ENCODE data around the gene FAM20C.
"Not testable (repeated sequence)": the region's sequence is repeated elsewhere in the genome, so short reads cannot be mapped to it uniquely, and the experiment has no call there.

The FAM20C gene

DNA sequence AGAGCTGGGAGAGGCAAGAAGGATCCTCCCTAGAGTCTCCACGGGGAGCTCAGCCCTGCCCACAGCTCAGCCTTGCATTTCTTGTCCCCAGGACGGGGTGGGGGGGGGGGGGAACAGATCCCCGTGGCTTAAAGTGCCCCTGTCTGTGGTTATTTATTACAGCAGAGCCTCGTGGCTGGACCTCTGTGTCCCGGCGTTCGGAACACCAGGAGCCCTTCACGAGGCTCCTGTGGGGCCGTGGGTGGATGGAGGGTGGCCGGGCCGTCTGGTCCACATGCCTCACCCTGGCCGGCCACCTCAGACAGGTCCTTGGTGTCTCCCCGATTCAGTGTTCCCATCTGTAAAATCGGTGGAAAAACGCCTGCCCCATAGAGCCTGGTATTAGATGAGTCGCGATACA, 37.9 kb downstream of the FAM20C start:
- DNase-seq, result no peak

DNA sequence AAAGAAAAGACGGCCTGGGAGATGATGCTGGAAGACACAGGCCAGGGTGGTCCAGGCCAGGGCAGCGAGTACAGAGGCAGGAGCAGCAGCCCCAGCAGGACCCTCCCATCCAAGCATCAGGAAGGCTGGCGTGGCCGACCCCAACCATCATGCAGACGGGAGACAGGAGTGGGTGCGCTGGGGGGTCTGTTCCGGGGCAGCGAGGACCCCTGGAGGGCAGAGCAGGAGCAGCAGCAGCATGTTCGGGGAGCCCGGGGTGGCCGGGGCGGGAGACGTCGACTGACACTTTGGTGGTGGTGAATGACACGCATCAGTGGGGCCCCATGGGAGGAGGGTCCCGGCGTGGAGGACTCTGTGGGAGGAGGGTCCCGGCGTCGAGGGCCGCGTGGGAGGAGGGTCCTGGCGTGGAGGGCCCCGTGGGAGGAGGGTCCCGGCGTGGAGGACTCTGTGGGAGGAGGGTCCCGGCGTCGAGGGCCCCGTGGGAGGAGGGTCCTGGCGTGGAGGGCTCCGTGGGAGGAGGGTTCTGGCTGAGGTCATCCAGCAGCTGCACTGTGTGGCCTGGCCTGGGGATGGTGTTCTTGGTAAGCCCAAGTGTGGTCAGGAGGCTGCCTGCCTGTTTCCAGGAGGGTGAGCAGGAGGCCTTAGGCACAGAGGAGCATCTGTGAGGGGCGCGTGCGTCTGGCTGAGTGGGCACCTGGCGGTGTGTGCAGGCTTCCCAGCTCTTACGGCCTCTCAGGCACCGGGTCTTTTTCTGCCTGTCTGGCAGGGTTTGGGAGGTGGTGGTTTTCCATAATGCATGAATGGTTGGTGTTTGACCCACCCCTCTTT, 38.9 kb downstream of the FAM20C start:
- DNase-seq, result no peak

DNA sequence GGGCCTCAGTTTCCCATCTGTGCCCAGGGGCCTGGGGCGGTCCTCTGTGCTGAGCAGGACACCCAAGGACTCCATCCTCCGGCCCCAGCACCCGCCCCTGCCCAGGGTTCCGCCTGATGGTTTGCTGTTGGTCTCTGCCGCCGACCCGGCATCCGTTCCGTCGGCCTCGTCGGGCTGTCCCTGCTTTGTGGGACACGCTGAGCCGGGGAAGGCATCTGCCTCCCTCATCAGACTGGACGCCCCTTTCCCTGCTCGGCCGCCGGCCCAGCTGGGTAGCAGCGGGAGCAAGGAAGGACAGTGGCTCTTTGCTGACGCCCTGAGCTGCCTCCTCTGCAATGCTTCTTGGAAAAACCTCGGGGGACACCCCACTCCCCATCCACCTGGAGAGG, 39.5 kb downstream of the FAM20C start:
- DNase-seq, result no peak

DNA sequence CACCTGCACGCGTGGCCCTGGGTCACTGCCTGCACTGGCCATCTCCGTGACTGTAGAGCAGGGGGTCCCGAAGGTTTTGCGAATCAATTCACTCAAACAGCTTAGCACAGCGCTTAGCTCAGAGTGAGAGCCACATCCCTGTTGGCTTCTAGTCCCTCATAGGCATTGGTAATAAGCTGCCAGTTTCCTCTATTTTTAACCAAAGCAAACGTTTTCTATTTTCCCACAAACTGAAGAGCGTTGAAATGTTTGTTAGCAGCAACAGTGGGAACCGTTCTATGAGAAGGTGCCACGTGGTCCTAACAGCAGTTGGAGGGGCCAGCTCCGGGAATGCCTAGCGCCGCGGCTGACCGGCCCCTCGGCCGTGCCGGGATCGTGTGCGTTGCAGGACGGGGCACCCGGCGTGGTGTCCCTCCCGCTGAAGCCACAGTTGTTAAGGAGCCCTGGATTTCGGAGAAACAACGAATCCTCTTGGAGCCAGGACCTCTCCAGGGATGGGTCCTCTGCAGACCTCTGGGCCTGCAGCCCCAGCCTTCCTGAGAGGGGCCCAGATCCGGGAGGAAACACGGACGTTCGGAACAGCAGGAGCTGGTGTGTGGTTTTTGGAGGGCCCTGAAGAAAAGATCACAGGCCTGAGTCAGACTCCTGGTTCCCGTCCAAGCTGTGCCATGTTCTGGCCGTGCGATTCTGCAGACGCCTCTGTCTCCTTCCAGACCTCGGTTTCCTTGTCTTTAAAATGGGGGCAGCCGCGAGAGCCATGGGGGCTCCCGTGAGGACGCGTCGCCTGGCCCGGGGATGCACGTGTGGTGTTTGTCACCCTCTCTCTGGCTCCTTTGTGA, 40.3 kb downstream of the FAM20C start:
- no peak for DNase-seq

DNA sequence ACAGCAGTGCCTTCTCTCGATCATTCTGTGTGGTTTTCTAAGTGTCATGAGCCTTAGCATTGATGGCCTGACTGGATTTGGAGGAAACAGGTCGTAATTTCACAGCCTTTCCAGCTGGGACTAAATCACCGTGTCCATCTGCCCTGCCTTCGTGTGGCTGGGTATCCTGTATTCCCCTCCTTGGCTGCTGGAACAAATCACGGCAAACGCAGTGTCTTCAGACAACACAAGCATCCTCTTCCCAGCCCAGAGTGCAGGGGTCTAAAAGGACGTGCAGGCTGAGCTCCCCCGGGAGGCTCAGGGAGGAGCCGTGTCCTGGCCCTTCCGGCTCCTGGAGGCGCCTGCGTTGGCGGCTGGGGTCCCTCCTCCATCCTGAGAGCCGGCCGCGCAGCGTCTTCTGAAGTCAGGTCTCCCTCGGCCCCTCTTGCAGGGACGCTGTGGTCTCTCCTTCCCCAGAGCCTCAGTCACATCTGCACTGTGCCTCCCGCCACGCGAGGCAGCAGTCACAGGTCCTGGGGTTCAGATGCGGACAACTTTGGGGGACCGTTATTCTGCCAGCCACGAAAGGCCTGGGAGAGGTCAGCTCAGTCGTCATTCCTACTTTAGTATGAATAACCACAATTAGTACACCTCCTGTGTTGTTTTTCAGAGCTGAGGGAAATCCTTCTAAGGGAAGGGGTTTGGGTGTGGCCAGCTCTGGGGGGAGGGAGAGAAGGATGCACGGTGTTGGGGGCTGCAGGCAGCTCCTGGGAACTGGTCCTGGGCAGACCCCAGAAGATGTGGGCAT, 41.1 kb downstream of the FAM20C start:
- DNase-seq, result no peak

DNA sequence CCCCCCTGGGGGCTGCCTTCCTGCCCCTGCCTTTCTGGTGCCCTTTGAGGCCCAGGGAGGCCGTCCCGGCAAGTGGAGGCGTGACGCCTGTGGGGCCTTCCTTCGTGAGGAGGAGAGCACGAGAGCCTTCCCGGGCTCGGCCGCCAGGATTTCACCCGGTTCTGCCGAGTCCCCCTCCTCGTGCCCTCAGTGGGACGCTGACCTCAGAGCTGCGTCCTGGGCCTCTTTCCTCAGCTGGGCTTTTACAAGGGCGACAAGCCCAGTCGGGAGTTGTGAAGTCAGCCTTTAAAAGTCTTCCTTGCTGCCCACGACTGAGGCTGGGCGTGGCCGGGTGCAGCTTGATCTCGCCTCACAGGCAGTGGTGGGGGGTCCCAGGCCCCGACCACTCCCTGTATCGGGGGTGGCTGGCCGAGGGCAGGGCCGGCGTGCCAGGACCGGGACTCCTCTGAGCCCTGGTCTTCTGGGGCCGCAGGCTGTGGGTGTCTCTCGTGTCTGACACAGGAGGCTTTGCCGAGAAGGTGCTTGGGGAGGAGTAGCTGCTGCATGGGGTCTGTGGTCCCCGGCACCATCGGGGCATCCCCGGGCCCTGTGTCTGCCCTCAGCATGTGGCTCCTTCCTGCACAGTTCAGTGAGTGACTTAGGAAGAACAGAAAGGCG, 41.8 kb downstream of the FAM20C start:
- DNase-seq, result no peak

DNA sequence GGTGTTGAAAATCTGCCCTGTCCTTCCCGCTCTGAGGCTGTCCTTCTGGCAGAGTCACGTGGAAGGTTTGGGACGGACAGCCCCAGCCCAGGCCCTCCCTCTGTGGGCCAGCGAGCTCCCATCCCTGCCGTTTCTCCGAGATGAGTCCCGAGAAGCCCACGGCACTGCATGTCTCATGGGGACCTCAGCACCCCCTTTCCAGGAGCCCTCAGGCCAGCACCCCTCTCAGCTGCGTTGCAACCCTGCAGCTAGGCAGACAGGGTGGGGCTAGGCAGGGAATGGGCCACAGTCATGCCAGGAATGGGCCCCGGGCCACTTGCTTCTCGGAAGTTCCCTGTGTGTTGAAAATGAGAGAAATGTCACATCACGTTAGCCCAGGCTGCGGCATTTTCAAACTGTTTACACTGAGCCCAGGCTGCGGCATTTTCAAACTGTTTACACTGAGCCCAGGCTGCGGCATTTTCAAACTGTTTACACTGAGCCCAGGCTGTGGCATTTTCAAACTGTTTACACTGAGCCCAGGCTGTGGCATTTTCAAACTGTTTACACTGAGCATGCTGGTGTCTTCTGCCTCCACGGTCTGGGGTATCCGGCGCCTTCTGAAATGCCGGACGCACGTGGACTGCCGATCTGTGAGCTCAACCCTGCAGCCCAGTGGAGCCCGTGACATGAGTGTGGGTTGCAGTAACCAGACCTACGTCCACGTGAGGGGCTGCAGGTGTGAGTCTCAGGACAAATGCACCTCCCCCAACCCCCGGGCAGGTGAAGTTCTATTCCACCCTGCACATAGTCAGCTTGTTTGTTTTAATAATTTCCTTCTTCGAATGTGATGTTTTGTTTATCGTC, 42.6 kb downstream of the FAM20C start:
- DNase-seq, result no peak

DNA sequence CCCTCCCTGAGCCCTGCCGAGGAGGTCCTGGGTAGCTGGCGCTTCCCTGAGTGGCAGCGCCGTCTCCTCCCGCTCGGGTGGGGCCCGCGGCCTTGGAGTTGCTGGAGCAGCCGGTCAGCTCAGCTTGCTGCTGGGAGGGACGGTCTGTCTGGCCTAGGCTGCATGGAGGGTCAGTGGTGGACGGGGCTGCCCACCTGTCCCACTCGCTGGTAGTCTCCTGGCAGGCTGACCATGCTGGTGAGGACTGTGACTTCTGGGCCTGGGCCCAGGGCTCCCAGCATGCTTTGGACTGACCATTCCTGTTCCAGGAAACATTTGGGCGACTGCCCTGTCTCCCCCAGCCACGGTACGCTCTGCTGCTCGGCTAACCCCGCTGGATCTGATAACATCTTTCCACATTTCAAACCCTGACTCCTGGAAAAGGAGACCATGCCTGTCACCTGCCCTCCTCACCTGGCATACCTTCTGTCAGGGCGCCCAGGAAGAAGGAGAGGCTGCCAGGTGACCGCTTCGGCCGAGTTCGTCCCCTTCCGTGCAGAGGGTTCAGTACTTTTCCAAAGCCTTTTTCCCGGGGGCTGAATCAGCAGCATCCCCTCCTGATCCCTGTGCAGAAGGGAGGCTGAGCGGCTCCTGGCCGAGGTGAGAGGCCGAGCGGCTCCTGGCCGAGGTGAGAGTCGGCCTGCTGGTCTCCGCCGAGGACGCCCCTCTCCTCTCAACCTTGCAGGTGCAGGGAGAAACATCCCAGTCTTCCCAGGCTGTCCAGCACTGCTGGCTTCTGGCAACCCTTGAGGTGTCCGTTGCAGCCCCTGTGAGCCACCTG, 43.4 kb downstream of the FAM20C start:
- DNase-seq, result no peak

DNA sequence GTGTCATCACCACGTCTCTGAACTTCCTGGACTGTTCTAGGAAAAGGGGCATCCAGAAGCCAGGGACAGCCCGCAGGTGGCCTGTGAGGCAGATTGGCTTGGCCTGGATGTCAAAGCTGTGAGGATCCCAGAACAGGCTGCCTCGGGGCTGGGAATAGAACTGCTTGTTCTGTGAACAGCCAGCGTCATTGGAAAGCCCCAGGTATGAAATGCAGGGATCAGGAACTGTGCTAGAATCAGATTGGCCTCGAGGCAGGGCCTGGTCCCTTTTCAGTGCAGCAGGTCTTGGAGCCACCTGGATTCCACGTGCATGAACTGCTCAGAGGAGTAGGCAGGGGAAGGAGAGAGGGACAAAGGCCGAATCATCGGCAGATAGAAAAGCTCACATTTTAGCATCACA, 44.6 kb downstream of the FAM20C start:
- DNase-seq, result no peak

DNA sequence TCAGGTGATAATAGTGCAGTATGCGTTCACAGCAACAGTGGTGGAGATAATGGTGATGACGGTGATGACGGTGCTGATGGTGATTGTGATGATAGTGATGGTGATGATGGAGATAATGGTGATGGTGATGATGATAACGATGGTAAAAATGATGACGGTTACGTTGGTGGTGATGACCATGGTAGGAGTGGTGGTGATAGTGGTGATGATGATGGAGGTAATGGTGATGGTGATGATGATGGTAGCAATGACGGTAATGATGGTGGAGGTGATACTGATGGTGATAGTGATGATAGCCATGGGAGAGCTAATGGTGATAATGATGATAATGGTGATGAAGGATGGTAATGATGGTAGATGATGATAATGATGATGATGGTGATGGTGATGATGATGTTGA, 45.0 kb downstream of the FAM20C start:
- no peak for DNase-seq

DNA sequence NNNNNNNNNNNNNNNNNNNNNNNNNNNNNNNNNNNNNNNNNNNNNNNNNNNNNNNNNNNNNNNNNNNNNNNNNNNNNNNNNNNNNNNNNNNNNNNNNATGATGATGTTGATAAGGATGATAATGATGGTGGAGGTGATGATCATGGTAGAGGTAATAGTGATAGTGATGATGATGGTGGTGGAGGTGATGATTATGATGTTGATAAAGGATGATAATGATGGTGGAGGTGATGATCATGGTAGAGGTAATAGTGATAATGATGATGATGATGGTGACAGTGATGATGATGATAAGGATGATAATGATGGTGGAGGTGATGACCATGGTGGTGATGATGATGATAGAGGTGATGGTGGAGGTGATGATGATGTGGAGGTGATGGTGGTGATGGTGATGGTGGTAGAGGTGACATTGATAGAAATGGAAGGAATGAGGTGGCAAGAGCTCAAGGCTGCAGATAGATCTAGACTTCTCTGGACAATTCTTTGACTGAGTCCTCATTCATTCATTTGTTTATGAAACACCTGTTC, 47.8 kb downstream of the FAM20C start:
- no peak for DNase-seq

DNA sequence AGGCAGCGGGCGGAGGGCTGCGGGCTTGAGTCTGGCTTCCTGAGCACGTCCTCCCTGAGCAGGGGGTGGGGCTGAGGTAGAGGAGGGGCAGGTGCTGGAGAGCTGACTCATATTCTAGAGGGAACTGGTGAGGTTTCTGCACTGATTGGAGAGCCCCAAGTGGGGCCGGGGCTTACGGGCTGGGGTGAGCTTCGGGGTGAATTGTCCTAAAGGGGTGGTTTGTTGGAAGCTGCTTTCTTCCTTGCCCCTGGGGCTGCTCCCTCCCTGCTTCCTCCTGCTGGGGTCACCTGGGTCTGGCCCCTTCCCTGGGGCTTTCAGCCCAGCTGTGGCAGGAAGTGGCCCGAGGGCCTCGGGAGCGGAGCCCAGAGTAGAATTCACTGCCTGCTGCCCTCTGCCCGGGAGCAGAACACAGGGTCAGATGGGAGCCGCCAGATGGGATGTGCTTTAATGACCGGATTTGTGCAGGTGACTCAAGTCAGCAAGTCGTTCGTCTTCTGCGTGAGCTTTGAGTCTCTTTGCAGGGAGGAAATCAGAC, 48.6 kb downstream of the FAM20C start:
- no peak for DNase-seq

DNA sequence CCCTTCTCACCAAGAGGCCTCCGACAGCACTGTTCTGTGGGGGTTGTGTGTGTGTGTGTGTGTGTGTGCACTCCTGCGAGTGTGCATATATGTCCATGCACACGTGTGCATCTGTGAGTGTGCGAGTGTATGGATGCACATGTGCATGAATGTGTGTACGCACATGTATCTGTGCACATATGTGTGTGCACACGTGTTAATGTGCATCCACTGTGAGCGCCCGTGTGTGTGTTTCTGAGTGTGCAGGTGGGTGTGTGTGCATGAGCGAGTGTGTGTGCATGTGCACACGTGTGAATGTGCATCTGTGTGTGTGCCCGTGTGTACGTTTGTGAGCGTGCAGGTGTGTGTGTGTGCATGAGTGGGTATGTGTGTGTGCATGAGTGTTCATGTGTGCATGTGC, 49.1 kb downstream of the FAM20C start:
- DNase-seq, result no peak

DNA sequence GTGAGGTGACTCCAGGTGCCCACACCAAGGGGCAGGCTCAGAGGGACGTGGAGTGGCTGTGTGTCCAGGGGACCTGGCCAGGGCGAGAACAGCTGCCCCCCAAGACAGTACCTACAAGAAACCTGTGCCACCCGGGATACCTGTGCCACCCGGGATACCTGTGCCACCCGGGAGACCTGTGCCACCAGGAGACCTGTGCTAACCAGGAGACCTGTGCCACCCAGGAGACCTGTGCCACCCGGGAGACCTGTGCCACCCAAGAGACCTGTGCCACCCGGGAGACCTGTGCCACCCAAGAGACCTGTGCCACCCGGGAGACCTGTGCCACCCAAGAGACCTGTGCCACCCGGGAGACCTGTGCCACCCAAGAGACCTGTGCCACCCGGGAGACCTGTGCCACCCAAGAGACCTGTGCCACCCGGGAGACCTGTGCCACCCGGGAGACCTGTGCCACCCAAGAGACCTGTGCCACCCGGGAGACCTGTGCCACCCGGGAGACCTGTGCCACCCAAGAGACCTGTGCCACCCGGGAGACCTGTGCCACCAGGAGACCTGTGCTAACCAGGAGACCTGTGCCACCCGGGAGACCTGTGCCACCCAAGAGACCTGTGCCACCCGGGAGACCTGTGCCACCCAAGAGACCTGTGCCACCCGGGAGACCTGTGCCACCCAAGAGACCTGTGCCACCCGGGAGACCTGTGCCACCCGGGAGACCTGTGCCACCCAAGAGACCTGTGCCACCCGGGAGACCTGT, 50.6 kb downstream of the FAM20C start:
- not testable (repeated sequence) for DNase-seq

DNA sequence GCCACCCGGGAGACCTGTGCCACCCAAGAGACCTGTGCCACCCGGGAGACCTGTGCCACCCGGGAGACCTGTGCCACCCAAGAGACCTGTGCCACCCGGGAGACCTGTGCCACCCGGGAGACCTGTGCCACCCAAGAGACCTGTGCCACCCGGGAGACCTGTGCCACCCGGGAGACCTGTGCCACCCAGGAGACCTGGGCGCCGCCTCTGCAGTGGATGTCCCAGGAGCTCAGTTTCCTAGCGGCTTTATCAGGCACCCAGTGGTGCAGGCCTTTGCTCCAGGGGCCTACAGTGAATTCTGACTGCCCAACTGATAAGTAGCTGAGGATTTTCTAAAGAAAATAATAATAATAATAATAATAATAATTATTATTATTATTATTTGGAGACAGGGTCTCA, 51.2 kb downstream of the FAM20C start:
- DNase-seq, result not testable (repeated sequence)

DNA sequence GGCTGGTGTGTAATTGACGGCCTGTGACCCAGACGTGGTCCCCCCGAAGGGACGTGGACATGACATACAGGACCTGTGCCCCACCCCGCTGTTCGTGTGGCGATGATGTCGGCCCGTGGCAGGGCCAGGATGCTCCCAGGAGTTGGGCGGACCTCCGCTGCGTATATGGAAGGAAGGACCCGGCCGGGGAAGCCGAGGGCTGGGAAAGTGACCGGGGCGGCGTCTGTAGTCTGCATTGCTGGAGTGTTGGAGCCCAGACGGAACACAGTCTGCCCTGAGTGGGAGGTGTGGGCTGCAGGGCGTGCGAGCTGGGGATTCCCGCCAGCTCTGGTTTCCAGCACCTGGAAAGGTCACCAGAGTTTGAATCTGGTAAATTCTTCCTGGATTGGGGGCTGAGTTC, 52.6 kb downstream of the FAM20C start:
- DNase-seq, result no peak

DNA sequence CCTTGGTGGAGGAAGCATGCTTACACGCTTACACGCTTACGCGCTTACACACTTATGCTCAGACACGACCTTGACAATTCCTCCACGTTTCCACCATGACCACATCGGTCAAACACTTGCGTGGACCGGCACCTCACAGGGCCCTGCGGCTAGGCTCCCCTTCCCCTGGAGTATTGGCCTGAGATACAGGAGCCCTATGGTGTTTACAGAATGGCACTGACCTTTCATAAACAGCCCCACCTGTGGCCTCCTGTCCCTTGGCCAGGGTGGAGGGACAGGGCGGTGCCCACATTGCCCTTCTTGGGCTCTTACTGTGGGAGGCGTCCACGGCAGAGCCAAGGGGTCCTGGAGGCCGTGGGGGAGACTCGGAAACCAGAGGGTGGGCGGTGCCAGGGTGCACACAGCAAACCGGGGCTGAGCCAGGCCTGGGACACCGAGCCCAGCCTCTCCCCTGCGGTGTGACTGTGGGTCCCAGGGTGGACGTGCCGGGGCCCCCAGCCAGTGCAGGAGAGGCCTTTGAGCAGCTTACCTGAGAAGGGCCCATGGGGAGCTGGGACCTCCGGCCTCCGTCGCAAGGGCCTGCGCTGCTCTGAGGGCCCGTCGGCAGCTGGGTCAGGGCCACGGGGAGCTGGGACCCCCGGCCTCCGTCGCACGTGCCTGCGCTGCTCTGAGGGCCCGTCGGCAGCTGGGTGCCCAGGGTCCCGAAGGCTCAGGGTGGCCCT, 53.4 kb downstream of the FAM20C start:
- DNase-seq, result no peak

DNA sequence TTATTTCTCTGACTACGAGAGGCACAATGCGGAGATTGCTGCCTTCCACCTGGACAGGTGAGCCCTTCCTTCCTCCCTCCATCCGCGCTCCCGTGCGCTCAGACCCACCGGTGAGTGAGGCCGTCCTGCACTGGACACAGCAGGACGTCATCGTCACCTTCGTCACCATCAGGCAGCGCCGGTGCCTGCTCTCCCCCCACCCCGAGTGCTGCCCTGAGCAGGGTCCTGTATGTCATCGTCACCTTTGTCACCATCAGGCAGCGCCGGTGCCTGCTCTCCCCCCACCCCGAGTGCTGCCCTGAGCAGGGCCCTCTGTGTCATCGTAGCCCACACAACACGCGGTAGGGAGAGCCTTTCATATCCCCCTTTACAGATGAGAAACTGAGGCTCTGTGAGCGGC, 54.1 kb downstream of the FAM20C start:
- no peak for DNase-seq

DNA sequence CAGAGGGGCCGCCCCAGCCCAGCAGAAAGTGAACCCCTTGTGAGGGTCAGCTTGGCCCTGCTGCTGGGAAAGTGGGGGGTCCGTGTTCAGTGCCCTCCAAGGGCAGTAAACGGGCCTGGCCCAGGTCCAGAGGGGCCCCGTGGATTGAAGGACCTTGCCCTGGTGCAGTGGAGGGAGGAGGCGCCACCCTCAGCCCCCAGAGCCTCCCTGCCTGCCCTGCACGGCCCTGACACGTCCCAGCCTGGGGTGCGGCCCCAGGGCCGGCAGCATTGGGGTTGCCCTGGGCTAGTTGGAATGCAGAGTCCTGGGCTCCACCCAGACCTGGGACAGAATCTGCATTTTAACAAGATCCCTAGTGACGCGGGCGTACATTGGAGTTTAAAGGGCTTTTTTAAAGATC, 54.8 kb downstream of the FAM20C start:
- DNase-seq, result no peak
